Activated naive CD4-positive, alpha-beta T cell treated with anti-CD3 and anti-CD28 coated beads, Interleukin-2, amount 10 ng/mL, durations not matched to agents 7 days and 5 days (primary cell): ENCODE results near the gene ARF1.

ENCODE experiments used
- CTCF ChIA-PET: fragments of 350-600 bp; sonication (Branson Sonifier 250); formaldehyde crosslinking; loops from one replicate; lab custom pipeline; 2021; ENCODE audit warnings: antibody characterized with exemption; lab: Charles Lee
- DNase-seq: peaks from one replicate; pipeline ENCODE4 v3.0.0-alpha.2; 2020
- H3K27ac Mint-ChIP-seq: one replicate; pipeline ENCODE4 v1.8.0; 2021; ENCODE audit warnings: mild to moderate bottlenecking, moderate library complexity, mixed read lengths
- H3K27me3 Mint-ChIP-seq: one replicate; pipeline ENCODE4 v1.8.0; 2021; ENCODE audit warnings: mild to moderate bottlenecking, mixed read lengths
- H3K36me3 Mint-ChIP-seq: one replicate; pipeline ENCODE4 v1.8.0; 2021; ENCODE audit warnings: mixed read lengths
- H3K4me1 Mint-ChIP-seq: one replicate; pipeline ENCODE4 v1.8.0; 2021; ENCODE audit warnings: mixed read lengths
- H3K4me3 Mint-ChIP-seq: one replicate; pipeline ENCODE4 v1.8.0; 2021; ENCODE audit warnings: mild to moderate bottlenecking, moderate library complexity, mixed read lengths
- H3K9me3 Mint-ChIP-seq: one replicate; pipeline ENCODE4 v1.8.0; 2021; ENCODE audit warnings: mixed read lengths

Gene ARF1

GRCh38 chr1:228093050-228093906 lies 10.8 kb downstream of the ARF1 start:
- H3K4me3 Mint-ChIP-seq, result no peak overlapping the region
- H3K9me3 Mint-ChIP-seq, result peaks cover 22% of the 10 kb centered on the region
- peak; percentile 18 for DNase-seq
- H3K4me1 Mint-ChIP-seq, result peaks cover 47% of the 10 kb centered on the region
- no peaks in the 10 kb centered on the region for H3K27me3 Mint-ChIP-seq
- no peak overlapping the region for H3K27ac Mint-ChIP-seq
- peaks cover 78% of the 10 kb centered on the region for H3K36me3 Mint-ChIP-seq
- CTCF ChIA-PET, result no interaction called here

- H3K9me3 Mint-ChIP-seq, result peaks cover 22% of the 10 kb centered on the region
- H3K36me3 Mint-ChIP-seq, result peaks cover 76% of the 10 kb centered on the region
- H3K4me3 Mint-ChIP-seq, result no peak overlapping the region
- H3K27me3 Mint-ChIP-seq, result no peaks in the 10 kb centered on the region
- CTCF ChIA-PET, result interaction anchor here (0.7 kb wide), 1 partner anchor 345 kb away, joined by 3 read pairs; no protein-coding TSS in a partner anchor
- H3K27ac Mint-ChIP-seq, result no peak overlapping the region
- H3K4me1 Mint-ChIP-seq, result peaks cover 35% of the 10 kb centered on the region
- peak; percentile 8 for DNase-seq
Measured at GRCh38 chr1:228094432-228095016, 12.0 kb downstream of the ARF1 start.

DNA sequence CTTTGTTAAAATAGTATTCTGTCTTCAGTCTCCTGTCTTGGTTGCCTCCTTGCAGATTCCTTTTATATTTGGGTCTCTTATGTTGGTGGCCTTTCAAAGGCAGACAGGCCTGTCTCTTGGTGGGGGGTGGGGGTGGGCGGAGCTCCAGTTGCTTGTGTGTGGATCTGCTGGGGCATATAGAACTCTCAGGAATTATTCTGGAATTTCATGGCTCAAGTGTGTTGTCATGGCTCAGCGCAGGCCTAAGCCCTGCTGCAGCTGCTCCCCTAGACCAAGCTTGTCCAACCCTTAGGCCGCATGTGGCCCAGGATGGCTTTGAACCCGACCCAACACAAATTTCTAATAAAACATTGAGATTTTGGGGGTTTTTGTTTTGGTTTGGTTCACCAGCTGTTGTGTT lies 12.7 kb downstream of the ARF1 start:
- peaks cover 30% of the 10 kb centered on the region for H3K4me1 Mint-ChIP-seq
- CTCF ChIA-PET, result interaction anchor here (0.7 kb wide), 1 partner anchor 345 kb away, joined by 3 read pairs; no protein-coding TSS in a partner anchor
- H3K4me3 Mint-ChIP-seq, result no peak overlapping the region
- peaks cover 22% of the 10 kb centered on the region for H3K9me3 Mint-ChIP-seq
- H3K36me3 Mint-ChIP-seq, result peaks cover 78% of the 10 kb centered on the region
- no peaks in the 10 kb centered on the region for H3K27me3 Mint-ChIP-seq
- DNase-seq, result no peak
- H3K27ac Mint-ChIP-seq, result no peak overlapping the region

GRCh38 chr1:228095938-228096337 lies 13.4 kb downstream of the ARF1 start:
- peak; percentile 4 for DNase-seq
- Mint-ChIP-seq H3K27ac (no peak overlapping the region), H3K27me3 (no peaks in the 10 kb centered on the region), H3K4me3 (no peak overlapping the region), H3K36me3 (peaks cover 75% of the 10 kb centered on the region), H3K4me1 (peaks cover 22% of the 10 kb centered on the region), H3K9me3 (peaks cover 22% of the 10 kb centered on the region)
- CTCF ChIA-PET, result no interaction called here

DNA sequence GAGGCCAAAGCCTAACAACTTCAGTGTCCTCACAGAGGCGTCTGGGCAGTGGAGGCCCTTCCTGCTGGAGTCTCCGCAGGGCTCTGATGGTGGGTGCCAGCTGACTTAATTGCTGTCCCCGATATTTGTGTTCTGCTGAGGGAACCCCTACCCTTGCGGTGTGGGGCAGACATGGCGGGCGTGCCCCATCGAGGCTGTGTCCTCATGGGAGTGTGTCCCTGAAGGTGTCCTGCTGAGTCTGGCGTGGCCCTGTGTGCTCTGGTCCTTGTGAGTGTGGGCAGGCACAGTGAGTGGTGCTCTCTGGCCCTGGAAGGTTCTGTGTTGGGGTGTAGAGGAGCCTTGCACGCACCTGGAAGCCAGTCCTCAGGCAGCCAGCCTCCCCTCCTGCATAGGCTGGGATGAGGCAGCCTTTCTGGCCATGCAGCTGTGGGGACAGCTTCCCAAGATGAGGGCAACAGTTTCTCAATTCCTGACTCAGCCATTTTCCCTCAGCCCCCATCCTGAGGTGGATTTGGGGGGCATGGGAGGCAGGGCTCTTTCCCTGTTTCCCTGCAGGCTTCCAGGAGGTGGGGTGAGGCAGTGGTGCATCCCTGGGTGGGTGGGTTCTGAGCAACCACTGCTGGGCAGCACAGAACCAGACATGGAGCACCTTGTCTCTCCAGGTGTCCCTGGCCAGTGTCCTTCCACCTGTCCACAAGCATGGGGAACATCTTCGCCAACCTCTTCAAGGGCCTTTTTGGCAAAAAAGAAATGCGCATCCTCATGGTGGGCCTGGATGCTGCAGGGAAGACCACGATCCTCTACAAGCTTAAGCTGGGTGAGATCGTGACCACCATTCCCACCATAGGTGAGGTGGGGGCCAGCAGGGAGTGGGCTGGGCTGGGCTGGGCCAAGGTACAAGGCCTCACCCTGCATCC lies 14.2 kb downstream of the ARF1 start:
- H3K4me3 Mint-ChIP-seq, result no peak overlapping the region
- peaks cover 22% of the 10 kb centered on the region for H3K4me1 Mint-ChIP-seq
- H3K9me3 Mint-ChIP-seq, result peaks cover 20% of the 10 kb centered on the region
- H3K36me3 Mint-ChIP-seq, result peaks cover 68% of the 10 kb centered on the region
- CTCF ChIA-PET, result no interaction called here
- H3K27ac Mint-ChIP-seq, result no peak overlapping the region
- H3K27me3 Mint-ChIP-seq, result no peaks in the 10 kb centered on the region
- peak; percentile 15 for DNase-seq

DNA sequence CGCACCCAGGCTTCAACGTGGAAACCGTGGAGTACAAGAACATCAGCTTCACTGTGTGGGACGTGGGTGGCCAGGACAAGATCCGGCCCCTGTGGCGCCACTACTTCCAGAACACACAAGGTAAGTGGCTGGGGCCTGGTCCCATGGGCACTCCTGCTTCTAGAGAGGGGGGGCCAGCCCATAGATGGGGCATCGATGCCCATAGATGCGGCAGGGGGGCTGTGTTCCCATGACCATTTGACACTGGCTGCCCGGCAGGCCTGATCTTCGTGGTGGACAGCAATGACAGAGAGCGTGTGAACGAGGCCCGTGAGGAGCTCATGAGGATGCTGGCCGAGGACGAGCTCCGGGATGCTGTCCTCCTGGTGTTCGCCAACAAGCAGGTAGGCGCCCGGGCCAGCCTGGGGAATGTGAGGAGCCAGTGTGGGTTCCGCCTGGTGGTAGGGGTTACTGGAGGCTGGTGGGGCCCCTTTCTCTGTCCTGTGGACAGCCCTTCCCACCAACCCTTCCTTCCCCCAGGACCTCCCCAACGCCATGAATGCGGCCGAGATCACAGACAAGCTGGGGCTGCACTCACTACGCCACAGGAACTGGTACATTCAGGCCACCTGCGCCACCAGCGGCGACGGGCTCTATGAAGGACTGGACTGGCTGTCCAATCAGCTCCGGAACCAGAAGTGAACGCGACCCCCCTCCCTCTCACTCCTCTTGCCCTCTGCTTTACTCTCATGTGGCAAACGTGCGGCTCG lies 15.0 kb downstream of the ARF1 start:
- Mint-ChIP-seq H3K9me3 (peaks cover 17% of the 10 kb centered on the region), H3K4me3 (no peak overlapping the region), H3K27ac (no peak overlapping the region), H3K4me1 (peaks cover 18% of the 10 kb centered on the region), H3K36me3 (peaks cover 60% of the 10 kb centered on the region), H3K27me3 (no peaks in the 10 kb centered on the region)
- peak; percentile 18 for DNase-seq
- CTCF ChIA-PET, result interaction anchor here (1.1 kb wide), 1 partner anchor 11 kb away, joined by 3 read pairs; no protein-coding TSS in a partner anchor

GRCh38 chr1:228098323-228098931 lies 15.9 kb downstream of the ARF1 start:
- peaks cover 23% of the 10 kb centered on the region for H3K4me1 Mint-ChIP-seq
- H3K27me3 Mint-ChIP-seq, result peaks cover 4% of the 10 kb centered on the region
- H3K9me3 Mint-ChIP-seq, result peaks cover 17% of the 10 kb centered on the region
- peak; percentile 16 for DNase-seq
- no peak overlapping the region for H3K4me3 Mint-ChIP-seq
- no peak overlapping the region for H3K27ac Mint-ChIP-seq
- H3K36me3 Mint-ChIP-seq, result peaks cover 54% of the 10 kb centered on the region
- CTCF ChIA-PET, result interaction anchor here (1.1 kb wide), 1 partner anchor 12 kb away, joined by 3 read pairs; no protein-coding TSS in a partner anchor

GRCh38 chr1:228099331-228099732 lies 16.8 kb downstream of the ARF1 start:
- peaks cover 32% of the 10 kb centered on the region for H3K4me1 Mint-ChIP-seq
- H3K4me3 Mint-ChIP-seq, result no peak overlapping the region
- DNase-seq, result peak; percentile 10
- H3K27ac Mint-ChIP-seq, result no peak overlapping the region
- H3K36me3 Mint-ChIP-seq, result peaks cover 48% of the 10 kb centered on the region
- CTCF ChIA-PET, result no interaction called here
- peaks cover 12% of the 10 kb centered on the region for H3K9me3 Mint-ChIP-seq
- H3K27me3 Mint-ChIP-seq, result peaks cover 5% of the 10 kb centered on the region

GRCh38 chr1:228100822-228101613 lies 18.5 kb downstream of the ARF1 start:
- CTCF ChIA-PET, result no interaction called here
- DNase-seq, result no peak
- Mint-ChIP-seq H3K4me3 (peak overlapping the region; percentile 94), H3K4me1 (peaks cover 31% of the 10 kb centered on the region), H3K27me3 (peaks cover 5% of the 10 kb centered on the region), H3K27ac (peak overlapping the region; percentile 63), H3K9me3 (no peaks in the 10 kb centered on the region), H3K36me3 (peaks cover 33% of the 10 kb centered on the region)

DNA sequence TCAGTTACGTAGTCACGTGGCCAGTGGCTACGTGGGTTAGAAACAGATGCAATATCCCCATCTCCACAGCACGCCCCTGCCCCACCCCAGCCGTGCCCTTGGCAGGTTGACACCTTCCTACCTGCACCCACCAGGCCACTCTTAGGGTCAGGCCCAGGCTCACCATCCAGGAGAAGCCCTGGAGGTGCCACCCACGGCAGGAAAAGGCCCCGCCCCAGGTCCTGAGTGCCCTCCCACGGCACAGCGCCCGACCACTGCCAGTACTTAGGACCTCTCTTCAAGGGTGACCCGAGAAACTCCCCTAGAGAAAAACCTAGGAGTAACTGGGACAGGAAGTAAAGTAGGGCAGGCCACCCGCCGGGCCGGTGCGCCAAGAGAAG lies 19.1 kb downstream of the ARF1 start:
- Mint-ChIP-seq H3K36me3 (peaks cover 35% of the 10 kb centered on the region), H3K27ac (peak overlapping the region; percentile 63), H3K27me3 (peaks cover 5% of the 10 kb centered on the region), H3K4me3 (peak overlapping the region; percentile 94), H3K9me3 (no peaks in the 10 kb centered on the region), H3K4me1 (peaks cover 30% of the 10 kb centered on the region)
- CTCF ChIA-PET, result interaction anchor here (1.1 kb wide), 1 partner anchor 103 kb away, joined by 3 read pairs; no protein-coding TSS in a partner anchor
- peak; percentile 34 for DNase-seq

- H3K9me3 Mint-ChIP-seq, result no peaks in the 10 kb centered on the region
- H3K4me3 Mint-ChIP-seq, result peak overlapping the region; percentile 94
- H3K36me3 Mint-ChIP-seq, result peaks cover 39% of the 10 kb centered on the region
- peak; percentile 72 for DNase-seq
- peaks cover 34% of the 10 kb centered on the region for H3K4me1 Mint-ChIP-seq
- peaks cover 5% of the 10 kb centered on the region for H3K27me3 Mint-ChIP-seq
- CTCF ChIA-PET, result interaction anchor here (1.1 kb wide), 1 partner anchor 103 kb away, joined by 3 read pairs; no protein-coding TSS in a partner anchor
- H3K27ac Mint-ChIP-seq, result peak overlapping the region; percentile 84
Measured at GRCh38 chr1:228101994-228102790, 19.7 kb downstream of the ARF1 start.
